ENCODE measurements around the gene PDZK1IP1. TPM values are rescaled to one million over a fixed set of nuclear protein-coding genes. Genes with fewer than 3 reads are reported as not detected.

The PDZK1IP1 gene
- total RNA-seq, 1 experiment from 2014 or later = not detected

DNA sequence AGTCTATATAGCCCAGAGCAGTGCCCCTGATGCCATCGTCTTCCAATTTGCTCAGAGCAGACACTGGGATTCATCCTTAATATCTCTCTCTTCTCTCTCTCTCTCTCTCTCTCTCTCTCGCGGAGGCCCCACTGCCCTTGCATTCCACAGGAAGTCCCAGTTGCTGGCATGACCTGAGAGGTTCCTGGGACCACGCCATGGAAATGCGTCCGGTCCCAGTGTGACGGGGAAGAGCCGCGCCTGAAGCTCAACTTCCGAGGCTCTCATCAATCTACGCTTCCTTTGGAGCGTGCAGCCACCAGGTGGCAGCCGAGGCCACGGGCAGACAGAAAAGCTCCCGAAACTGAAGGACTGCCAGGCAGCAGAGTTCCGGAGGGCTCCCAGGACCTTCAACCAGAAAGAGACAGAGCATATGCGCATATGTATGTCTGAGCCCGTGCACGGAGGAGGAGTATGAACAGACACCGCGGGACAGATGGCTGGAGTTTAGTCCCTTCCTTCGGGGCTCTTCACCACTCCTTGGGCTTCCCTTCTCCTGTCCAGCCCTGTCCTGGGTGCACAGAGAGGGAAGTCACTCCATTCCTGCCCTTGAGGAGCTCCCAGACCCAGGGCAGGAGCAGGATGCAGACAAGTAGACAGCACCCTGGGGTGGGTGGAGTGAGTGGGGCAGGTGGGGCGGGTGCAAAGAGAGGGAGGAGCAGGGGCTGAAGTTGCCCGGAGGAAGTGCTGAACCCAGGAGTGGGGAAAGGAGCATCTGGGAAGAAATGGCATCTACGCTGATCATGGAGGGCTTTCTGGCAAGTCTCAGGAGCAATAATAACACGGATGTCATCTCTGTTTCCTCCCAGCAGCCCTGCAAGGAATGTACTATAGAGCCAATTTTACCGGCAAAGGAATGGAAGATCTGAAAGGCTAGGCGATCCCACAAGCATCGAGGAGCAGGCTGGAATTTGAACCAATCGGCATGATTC is 10.5 kb downstream of the PDZK1IP1 start:
- peak overlapping the region; percentile 42 for H3K4me3 ChIP-seq (ENCODE audit: low read depth, low read length, poor library complexity, severe bottlenecking)
- no peak for TF ChIP-seq EZH2 (IDR thresholded peaks at IDR 0.05; ENCODE audit: borderline replicate concordance, low read depth, low read length, poor library complexity, severe bottlenecking)
- TF ChIP-seq, protein P1, sequence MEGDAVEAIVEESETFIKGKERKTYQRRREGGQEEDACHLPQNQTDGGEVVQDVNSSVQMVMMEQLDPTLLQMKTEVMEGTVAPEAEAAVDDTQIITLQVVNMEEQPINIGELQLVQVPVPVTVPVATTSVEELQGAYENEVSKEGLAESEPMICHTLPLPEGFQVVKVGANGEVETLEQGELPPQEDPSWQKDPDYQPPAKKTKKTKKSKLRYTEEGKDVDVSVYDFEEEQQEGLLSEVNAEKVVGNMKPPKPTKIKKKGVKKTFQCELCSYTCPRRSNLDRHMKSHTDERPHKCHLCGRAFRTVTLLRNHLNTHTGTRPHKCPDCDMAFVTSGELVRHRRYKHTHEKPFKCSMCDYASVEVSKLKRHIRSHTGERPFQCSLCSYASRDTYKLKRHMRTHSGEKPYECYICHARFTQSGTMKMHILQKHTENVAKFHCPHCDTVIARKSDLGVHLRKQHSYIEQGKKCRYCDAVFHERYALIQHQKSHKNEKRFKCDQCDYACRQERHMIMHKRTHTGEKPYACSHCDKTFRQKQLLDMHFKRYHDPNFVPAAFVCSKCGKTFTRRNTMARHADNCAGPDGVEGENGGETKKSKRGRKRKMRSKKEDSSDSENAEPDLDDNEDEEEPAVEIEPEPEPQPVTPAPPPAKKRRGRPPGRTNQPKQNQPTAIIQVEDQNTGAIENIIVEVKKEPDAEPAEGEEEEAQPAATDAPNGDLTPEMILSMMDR (conservative IDR thresholded peaks at IDR 0.05; ENCODE audit: low read depth, low read length) = peak; percentile 93
- intact Hi-C loops (cut with micrococcal nuclease; ENCODE audit: unreplicated experiment) = loop anchor here (1.0 to 10.0 kb wide), 2 partner anchors 84 to 315 kb away; no protein-coding TSS in a partner anchor
- CTCF ChIA-PET = interaction anchor here (0.5 to 1.5 kb wide), 15 partner anchors 9 to 1629 kb away, joined by 3 to 12 read pairs (median 5); partner anchors contain the start of genes PDZK1IP1 and STIL
- H3K36me3 ChIP-seq (ENCODE audit: insufficient read depth, low read length, poor library complexity, severe bottlenecking) = no peaks in the 10 kb centered on the region
- BruUV-seq (replicated peaks) = no TSS peak
- peak; percentile 95 for DNase-seq (ENCODE audit: low spot score)
- no peak overlapping the region for H3K27ac ChIP-seq (ENCODE audit: low read depth, low read length, poor library complexity, severe bottlenecking)
- POLR2A ChIA-PET (ENCODE audit: low non-redundant PET) = interaction anchor here (0.6 kb wide), 1 partner anchor 134 kb away, joined by 10 read pairs; no protein-coding TSS in a partner anchor
- no peaks in the 10 kb centered on the region for H3K4me1 ChIP-seq (ENCODE audit: insufficient read depth, low read length, poor library complexity, severe bottlenecking)
- H3K9me3 ChIP-seq (ENCODE audit: low read depth, low read length, poor library complexity, severe bottlenecking) = no peaks in the 10 kb centered on the region
- H3K27me3 ChIP-seq (replicated peaks; ENCODE audit: insufficient read depth, low read depth, low read length, poor library complexity) = peaks cover 10% of the 10 kb centered on the region

DNA sequence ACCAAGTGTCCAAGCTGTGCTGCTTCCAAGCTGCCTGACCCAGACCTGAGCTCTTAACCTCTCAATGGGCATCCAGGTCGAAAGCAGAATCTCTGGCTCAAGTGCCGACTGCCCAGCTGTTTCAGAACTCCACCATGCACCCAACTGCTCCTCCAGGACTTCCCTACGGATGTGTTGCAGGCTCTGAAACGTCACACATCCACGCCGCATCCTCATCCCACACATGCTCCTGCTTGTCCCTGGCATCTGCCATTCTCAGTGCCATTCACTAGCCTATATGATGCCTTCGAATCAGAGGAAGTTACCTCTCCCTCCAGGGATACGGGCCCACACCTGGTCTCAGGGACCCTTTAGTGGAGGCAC is 11.2 kb downstream of the PDZK1IP1 start:
- intact Hi-C loops (cut with micrococcal nuclease; ENCODE audit: unreplicated experiment) = loop anchor here (1.0 to 10.0 kb wide), 2 partner anchors 85 to 314 kb away; no protein-coding TSS in a partner anchor
- BruUV-seq (replicated peaks) = no TSS peak
- TF ChIP-seq, protein P1 (conservative IDR thresholded peaks at IDR 0.05; ENCODE audit: low read depth, low read length) = no peak
- no peak for TF ChIP-seq EZH2 (IDR thresholded peaks at IDR 0.05; ENCODE audit: borderline replicate concordance, low read depth, low read length, poor library complexity, severe bottlenecking)
- CTCF ChIA-PET = interaction anchor here (0.5 to 1.5 kb wide), 14 partner anchors 9 to 1629 kb away, joined by 3 to 19 read pairs (median 7); partner anchors contain the start of genes PDZK1IP1 and STIL
- Histone ChIP-seq H3K36me3 (ENCODE audit: insufficient read depth, low read length, poor library complexity, severe bottlenecking) (no peaks in the 10 kb centered on the region), H3K9me3 (ENCODE audit: low read depth, low read length, poor library complexity, severe bottlenecking) (no peaks in the 10 kb centered on the region), H3K27ac (ENCODE audit: low read depth, low read length, poor library complexity, severe bottlenecking) (no peak overlapping the region), H3K4me3 (ENCODE audit: low read depth, low read length, poor library complexity, severe bottlenecking) (peak overlapping the region; percentile 42), H3K4me1 (ENCODE audit: insufficient read depth, low read length, poor library complexity, severe bottlenecking) (no peaks in the 10 kb centered on the region), H3K27me3 (replicated peaks; ENCODE audit: insufficient read depth, low read depth, low read length, poor library complexity) (peaks cover 10% of the 10 kb centered on the region)
- POLR2A ChIA-PET (ENCODE audit: low non-redundant PET) = no interaction called here
- DNase-seq (ENCODE audit: low spot score) = no peak

DNA sequence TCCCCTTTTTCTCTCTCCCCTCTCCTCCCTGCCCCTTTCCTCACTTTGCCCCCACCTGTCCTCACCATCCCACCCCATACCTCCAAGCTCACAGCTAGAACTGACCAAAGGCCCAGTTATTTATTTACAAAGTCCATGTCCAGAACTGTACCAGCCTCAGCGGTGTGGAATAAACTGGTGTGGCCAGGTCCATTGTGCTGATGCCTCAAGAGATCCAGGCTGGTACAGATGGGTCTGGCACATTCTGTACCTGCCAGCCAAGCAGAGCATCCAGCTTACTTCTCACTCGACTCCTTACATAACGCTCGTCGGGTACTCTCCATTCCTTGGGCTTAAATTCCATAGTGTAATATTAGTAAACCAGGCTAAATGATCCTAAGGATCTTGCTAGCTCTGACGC is 11.8 kb downstream of the PDZK1IP1 start:
- ChIA-PET POLR2A (ENCODE audit: low non-redundant PET) (interaction anchor here (0.8 kb wide), 1 partner anchor 230 kb away, joined by 3 read pairs; no protein-coding TSS in a partner anchor), CTCF (interaction anchor here (0.6 kb wide), 2 partner anchors 12 to 475 kb away, joined by 5 to 19 read pairs; no protein-coding TSS in a partner anchor)
- TF ChIP-seq, protein P1 (conservative IDR thresholded peaks at IDR 0.05; ENCODE audit: low read depth, low read length) = no peak
- TF ChIP-seq EZH2 (IDR thresholded peaks at IDR 0.05; ENCODE audit: borderline replicate concordance, low read depth, low read length, poor library complexity, severe bottlenecking) = no peak
- intact Hi-C loops (cut with micrococcal nuclease; ENCODE audit: unreplicated experiment) = loop anchor here (10.0 kb wide), 1 partner anchor 313 kb away; no protein-coding TSS in a partner anchor
- Histone ChIP-seq H3K9me3 (ENCODE audit: low read depth, low read length, poor library complexity, severe bottlenecking) (no peaks in the 10 kb centered on the region), H3K4me1 (ENCODE audit: insufficient read depth, low read length, poor library complexity, severe bottlenecking) (no peaks in the 10 kb centered on the region), H3K27ac (ENCODE audit: low read depth, low read length, poor library complexity, severe bottlenecking) (no peak overlapping the region), H3K36me3 (ENCODE audit: insufficient read depth, low read length, poor library complexity, severe bottlenecking) (no peaks in the 10 kb centered on the region), H3K27me3 (replicated peaks; ENCODE audit: insufficient read depth, low read depth, low read length, poor library complexity) (peaks cover 10% of the 10 kb centered on the region), H3K4me3 (ENCODE audit: low read depth, low read length, poor library complexity, severe bottlenecking) (no peak overlapping the region)
- no peak for DNase-seq (ENCODE audit: low spot score)
- BruUV-seq (replicated peaks) = no TSS peak
